Kasumi-1 (cell line): ENCODE measurements around the gene ETV6.
A peak's percentile ranks its signal among the peaks of the same experiment; 100 is the strongest.

Experiments used
- DNase-seq, 2 experiments: peaks; one replicate each; lab custom pipeline; 2025; lab: John Stamatoyannopoulos, UW

ETV6 gene

DNA sequence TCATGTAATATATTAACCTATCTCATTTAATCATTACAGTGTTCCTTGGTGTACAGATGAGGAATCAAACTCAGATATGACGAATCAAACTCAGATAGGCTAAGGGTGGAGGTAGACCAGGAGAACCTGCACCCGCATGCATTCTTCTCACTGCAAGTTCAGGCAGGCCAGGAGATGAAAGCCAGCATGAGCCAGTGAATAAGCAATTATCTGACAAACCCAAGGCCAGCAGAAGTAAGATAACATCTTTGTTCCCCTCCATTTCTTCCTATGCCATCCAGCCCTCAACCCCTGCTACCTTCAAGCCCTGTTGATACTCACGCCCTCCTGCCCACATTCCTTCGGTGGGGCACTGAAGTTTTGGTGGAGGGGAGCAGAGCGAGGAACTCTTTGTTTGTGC is 152.2 kb downstream of the ETV6 start:
- DNase-seq = no peak

DNA sequence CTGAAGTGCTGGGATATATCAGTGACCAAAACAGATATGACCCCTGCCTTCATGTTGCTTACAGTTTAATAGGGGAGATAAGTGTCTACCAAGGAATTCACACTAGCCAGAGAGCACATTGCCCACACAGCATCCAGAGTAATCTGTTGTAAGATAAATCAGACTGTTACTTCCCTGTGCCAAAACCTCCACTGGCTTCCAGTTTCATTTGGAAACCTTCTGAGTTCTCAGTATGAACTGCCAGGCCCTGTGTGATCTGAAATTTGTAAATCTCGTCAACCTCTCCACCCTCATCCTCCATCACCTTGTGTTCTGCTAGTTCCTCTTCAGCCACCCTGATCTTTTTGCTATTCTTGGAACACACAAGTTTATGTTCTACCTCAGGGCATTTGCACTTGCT is 154.7 kb downstream of the ETV6 start:
- DNase-seq = no peak

DNA sequence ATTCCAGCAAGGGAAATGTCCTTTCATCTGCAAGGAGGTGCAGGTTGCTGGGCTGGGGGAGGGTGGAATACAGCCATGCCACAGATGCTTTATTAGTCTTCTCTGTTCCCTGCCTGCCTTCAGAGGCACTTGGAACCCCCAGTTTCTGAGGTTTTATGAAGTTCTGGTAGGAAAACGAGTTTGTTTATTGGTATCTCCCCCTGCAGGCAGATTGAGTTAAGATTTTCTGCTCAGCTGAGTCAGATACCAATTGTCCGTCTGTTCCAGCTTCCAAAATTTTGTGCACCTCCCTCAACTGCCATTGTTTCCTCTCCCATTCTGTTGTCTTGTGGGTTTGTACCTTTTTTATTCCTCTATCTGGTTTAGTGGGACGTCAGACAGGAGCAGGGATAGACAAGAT is 155.6 kb downstream of the ETV6 start:
- no peak for DNase-seq

DNA sequence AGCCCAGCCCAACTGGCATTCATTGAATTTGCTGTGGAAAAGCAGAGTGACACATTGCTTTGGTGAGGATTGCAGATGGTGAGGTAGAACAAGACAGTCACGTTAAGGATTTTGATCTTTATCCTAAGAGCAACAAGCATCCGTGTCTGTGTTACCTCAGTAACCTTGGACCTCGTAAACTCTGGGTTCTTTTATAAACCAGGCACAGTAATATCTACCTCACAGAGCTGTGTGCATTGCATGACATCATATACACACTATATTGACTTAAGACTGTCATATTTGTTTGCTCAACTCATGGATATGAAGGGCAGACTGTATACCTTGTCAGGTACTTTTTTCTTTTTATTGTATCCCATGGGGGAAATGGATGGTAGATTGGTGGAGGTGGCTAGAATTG is 156.2 kb downstream of the ETV6 start:
- no peak for DNase-seq

- DNase-seq = no peak
These were observed 158.0 kb downstream of the ETV6 start for GRCh38 chr12:11807458-11807857.

GRCh38 chr12:11808931-11809330 is 159.5 kb downstream of the ETV6 start:
- no peak for DNase-seq

GRCh38 chr12:11810206-11810545 is 160.7 kb downstream of the ETV6 start:
- DNase-seq = peak; percentile 25 to 38

- DNase-seq = no peak
These were observed 161.5 kb downstream of the ETV6 start for GRCh38 chr12:11811008-11811407.

GRCh38 chr12:11812241-11812585 is 162.7 kb downstream of the ETV6 start:
- DNase-seq = peak in 1 of 2 experiments; percentile 35

DNA sequence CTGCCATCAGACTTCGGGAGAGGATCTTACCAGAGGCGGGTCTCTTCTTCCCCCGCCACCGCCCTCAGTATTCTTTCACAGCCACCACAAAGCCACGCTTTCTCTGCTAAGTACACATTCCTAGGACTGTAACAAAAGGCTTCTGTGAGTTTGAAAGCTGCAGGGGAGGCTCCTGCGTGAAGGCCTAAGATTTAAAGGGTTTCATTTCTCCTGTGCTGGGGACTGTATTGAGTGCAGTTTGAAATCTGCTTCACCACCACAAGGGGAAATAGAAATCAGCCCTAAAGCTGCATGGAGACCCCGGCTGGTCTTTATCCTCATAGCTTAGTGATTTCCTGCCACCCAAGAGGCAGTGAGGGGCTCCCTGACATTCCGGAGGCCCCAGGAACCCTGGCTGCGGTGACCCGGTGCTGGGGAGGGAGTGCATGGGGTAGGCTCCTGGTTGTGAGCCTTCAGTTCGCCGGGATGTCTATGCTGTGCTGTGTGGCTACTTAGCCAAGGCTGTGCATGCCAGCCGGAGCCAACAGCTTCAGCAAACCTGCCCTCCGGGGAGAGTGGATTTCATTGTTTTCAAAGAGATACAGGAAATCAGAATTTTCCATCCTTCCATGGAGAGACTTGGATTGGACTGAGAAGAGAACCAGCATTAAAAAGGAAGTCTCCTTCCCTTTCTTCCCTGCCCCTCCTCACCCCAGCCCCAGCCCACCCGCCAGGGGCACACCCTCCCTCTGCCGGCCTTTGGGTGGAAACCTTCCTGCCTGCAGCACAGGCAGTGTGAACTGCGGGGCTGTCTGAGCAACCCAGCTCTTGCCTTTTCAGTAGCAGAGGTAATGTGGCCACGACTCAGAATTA is 163.3 kb downstream of the ETV6 start:
- DNase-seq = peak; percentile 28 to 35

DNA sequence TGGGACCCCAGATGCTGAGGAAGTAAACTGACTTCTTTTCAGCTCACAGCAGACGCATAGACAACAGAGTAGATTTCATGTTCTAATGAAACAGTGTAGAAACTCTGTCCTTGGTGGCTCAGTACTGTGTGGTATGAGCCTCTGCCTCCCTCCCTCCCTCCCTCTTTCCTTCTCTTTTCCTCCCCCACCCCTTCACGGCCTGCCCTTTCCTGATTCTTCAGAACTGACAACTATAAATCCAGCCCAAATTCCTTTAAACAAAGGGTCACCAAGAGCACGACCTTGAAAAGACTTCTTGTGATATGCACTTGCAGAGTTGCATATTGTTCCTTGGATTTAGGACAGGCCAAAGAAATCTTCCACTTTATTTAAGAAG is 164.0 kb downstream of the ETV6 start:
- DNase-seq = no peak

- DNase-seq = no peak
These were observed 164.9 kb downstream of the ETV6 start for GRCh38 chr12:11814374-11814773.

DNA sequence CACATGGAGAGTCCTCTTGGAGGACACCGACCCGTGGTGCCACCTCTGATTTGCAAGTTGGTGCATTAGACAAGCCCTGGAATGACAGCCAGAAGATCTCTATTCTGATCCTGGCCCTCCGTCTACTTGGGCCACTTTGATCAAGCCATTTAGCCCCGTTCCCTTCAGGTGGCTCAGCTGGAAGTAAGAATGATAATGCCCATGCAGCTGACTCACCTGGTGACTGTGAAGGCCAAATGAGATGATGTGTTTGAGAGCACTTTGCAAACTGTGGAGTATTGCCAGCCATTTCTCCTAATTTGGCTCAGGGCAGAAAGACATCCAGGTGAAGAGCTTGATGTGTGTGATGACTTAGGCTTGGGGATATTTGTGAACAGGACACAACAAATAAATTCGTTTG is 165.9 kb downstream of the ETV6 start:
- DNase-seq = no peak

DNA sequence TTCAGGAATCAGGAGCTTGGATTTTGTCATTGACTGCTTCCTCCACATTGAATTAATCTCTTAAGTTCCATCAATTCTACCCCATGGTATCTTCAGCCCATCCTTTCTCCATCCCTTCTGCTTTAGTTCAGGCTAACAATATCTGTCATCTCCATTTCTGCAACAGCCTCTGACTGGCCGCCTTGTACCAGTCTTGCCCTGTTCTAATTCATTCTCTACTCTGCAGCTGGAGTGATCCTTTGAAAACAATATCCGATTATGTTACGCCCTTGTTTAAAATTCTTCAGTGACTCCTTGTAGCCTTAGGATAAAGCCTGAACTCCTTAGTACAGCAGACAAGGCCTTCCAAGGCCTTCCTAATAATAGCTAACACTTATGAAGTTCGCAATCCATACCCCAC is 170.2 kb downstream of the ETV6 start:
- no peak for DNase-seq

DNA sequence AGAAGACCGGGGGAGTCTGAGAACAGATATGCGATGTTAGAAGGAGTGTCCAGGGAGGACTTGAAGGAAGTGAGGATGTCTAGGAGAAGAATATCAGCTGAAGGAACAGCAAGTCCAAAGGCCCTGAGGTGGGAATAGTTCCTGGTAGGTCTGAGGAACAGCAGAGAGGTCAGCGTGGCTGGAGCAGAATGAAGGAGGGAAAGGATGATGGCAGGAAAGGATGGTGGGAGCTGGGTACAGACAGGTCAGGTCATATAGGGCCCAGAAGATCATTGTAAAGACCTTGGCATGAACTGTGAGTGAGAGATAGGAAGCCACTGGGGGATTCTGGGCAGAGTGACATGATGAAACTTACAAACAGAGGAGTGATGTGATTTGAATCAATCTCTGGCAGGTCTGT is 171.0 kb downstream of the ETV6 start:
- DNase-seq = no peak

GRCh38 chr12:11821386-11822080 is 172.1 kb downstream of the ETV6 start:
- DNase-seq = no peak

- DNase-seq = no peak
These were observed 172.8 kb downstream of the ETV6 start for GRCh38 chr12:11822081-11822834.

GRCh38 chr12:11823043-11823442 is 173.6 kb downstream of the ETV6 start:
- DNase-seq = no peak

DNA sequence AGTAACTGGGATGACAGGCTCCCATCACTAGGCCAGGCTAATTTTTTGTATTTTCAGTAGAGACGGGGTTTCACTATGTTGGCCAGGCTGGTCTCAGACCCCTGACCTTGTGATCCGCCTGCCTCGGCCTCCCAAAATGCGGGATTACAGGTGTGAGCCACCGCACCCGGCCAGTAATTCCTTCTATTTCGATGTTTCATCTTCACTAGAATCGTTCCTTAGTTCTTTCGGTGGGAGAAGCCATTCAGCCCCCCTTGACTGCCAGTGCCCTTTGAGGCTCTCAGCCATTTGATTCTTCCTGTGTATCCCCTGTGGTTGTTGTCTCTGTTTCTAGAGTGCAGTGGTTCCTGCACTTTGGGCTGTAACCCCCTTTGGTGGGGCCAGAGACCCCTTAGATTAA is 174.1 kb downstream of the ETV6 start:
- no peak for DNase-seq

GRCh38 chr12:11824069-11824468 is 174.6 kb downstream of the ETV6 start:
- no peak for DNase-seq

DNA sequence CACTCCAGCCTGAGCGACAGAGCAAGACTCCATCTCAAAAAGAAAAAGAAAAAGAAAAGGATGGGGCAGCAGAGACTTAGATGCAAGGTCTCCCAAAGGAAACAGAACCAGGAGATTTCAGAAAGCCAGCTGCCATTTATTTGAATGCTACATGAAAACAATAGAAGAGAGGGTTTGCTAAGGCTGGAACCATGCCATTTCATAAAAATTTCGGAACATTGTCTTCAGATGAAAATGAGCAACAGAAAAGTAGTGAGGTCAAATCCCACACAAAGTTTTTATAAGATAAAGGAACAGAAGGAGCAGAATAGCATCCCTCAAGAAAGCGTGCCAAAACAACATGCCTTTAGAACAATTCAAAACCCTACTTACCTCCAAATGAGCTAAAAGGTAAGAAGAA is 175.3 kb downstream of the ETV6 start:
- no peak for DNase-seq

DNA sequence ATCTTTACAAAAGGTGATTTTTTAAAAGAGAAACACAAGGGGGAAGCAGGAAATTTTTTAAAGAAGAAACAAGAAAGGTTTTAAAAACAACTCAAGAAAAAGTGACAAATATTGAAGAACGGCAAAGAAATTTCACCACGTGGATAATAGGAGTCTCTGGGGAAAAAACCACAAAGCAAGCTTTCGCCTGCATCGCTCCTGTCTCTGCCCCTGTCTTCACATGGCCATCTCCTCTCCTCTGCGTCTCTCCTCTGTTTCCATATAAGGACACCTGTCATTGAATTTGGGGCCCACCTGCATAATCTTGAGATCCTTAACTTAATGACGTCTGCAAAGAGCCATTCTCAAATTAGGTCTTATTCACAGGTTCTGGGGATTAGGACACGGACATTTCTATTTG is 175.8 kb downstream of the ETV6 start:
- DNase-seq = no peak

GRCh38 chr12:11826574-11826973 is 177.1 kb downstream of the ETV6 start:
- DNase-seq = no peak
